GM21825 (cell line): ENCODE measurements around the gene QDPR.

Source experiments
- ATAC-seq: cut with Tn5 transposase; IDR thresholded peaks from one replicate; pipeline ENCODE4 v1.9.1; 2021; ENCODE audit warnings: mild to moderate bottlenecking, moderate library complexity; ENCODE audit not compliant: unreplicated experiment

Gene QDPR

DNA sequence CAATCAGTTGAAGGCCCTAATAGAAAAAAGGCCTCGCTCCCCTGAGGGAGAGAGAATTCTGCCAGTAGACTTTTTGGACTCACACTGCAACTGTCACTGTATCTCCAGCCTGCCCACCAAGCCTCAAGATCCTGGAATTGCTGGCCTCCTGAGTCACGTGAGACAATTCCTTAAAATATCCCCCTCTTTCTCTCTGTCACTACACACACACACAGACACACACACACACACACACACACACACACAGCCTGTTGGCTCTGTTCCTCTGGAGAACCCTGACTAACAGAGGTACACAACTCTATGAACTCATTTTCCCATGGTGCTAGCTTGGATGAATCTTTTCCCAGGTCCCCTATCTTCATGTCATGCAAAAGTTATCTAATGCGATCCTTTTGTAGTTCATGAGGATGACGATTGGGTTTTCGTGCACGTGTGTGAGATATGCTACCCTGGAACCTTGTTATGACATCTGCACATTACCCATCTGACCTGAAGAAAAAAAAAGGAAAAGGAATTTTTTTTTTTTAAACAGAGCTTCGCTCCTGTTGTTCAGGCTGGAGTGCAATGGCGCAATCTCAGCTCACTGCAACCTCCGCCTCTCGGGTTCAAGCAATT lies 16.8 kb upstream of the QDPR start:
- no peak for ATAC-seq

DNA sequence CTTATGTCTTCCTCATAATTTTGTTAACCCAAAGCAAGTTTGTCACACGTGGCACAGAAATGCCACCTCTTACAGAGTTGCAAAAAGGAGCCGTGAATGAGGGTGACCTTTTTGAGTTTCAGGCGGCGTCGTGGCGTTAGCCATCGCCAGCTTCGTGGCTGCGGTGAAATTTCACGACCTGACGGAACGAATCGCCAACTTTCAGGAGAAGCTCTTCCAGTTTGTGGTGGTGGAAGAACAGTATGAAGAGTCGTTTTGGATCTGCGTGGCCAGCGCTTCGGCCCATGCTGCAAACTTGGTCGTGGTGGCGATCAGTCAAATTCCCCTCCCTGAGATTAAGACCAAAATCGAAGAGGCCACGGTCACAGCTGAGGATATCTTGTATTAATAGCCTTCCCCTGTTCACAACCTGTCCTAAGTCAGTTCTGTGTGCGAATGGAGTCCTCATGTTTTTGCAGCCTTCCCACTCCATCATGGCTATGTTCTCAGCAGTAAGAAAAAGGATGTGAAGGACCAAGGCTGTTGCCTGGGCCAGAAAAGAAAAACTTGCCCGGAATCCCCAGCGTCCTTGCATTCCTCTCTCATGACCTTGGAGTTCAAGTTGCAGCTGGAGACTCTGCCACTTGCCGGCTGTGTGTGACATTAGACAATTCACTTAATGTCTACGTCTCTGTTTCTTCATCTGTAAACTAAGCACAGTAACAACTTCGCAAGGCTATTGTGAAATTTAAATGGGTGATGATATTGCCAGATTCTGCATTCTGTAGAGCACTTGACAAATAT lies 15.0 kb upstream of the QDPR start:
- no peak for ATAC-seq

DNA sequence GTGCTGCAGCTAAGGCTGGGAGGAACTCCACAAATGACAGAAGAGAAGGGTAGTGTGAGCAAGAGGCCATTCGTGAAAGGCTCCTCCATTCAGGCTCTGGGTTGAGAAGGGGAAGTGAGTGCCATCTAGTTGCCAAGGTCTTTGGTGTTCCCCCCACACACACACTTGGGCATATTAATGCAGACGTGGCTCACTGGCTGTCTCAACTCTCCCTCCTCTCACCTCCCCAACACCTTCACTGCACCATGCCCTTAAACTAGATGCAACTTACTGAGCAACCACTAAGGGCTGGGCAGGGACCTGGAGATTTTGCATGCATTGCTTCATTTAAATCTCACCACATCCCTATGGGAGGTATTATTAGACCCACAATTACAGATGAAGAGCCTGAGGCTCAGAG lies 11.8 kb upstream of the QDPR start:
- ATAC-seq: no peak

DNA sequence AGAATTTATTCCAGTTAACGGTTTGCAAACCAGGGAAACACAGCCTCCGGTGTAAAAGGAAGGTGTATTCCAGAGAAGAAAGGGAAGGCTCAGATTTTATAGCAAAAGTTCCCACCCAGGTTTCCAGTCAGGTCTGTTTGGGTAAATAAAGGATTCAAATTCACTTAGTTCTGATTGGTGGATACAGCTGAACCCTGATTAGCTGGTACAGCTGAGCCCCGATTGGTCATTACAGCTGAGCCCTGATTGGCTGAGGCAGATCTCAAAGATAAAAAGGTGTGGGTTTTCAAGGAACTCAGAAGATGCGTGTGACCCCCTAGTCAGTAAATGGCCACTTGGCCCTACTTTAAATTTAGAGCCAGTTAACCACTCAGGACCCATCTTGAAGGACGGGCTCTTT lies 9.7 kb upstream of the QDPR start:
- no peak for ATAC-seq

DNA sequence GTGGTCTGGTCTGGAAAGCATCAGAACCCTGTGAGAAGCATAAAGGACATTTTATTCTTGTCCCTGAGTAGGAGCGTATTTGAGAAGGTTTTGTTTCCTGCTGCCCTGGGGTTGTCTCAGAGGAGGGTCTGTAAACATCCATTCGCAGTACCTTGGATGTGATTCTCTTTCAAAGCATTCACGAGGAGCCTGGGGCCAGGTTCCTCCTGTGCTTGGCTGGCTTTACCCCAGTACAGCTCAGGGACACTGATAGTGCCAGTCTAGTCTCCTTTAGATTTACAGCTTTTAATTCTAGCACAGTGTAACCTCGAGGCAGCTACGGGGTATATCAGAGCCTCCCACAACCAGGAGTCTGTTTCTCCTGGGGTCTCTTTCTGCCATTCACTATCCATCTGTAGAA lies 5.8 kb upstream of the QDPR start:
- ATAC-seq: no peak

DNA sequence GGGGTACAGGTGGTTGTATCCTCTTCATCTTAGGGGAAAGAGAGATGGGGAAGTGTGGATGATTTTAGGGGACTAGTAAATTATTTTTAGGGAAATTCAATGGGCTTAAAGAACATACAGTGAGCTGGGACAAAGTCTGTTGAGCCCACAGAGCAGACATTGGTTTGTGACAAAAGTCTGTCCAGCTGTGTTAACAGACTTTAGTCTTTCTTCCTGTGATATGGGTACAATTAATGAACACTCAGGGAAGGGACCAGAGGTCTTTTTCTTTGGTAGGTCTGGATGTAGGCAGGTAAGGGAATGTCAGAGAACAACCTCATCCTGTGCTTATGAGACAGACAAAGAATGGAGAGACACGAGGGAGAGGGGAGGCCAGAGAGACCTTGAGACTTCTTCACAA lies 5.1 kb upstream of the QDPR start:
- ATAC-seq: no peak

DNA sequence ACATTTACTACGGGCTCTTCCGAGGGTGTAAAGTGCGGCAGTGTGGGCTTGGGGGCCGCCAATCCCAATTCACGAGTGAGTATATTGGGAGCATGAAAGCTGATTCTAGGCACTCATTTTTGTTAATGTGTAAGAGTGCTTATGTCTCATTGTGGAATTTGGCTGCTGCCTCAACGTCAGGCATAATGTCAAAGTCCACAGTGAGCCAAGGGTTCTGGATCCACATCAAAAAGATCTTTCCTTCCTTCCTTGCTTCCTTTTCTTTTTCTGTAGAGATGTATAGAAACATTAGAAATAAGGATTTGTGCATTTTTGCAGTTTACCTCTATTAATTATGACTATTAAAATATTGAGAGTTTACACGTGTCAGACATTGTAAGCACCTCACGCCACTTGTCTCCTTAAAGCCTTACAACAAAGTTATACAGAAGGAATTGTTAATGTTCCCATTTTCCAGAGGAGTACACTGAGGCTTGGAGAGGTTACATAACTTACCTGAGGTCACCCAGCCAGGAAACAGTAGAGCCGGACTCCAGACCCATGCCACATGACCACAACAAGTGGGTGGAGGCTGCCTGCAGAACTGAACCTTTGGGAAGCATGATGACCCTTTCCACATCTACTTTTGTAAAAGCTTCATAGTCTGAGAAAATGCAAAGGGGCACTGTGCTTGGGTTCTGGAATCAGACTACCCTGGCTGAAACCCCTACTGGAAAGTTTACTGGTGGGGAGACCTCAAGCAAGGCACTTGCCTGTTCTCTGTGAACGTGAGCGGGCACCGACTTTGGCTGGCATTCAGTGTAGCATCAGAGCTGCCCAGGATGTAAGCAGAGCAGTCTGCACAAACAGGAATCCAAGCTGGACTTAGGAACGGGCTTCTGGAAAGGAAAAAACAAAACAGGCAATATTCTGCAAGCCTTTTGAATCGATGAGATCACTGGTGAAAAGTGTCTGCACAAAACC lies 3.8 kb upstream of the QDPR start:
- no peak for ATAC-seq

DNA sequence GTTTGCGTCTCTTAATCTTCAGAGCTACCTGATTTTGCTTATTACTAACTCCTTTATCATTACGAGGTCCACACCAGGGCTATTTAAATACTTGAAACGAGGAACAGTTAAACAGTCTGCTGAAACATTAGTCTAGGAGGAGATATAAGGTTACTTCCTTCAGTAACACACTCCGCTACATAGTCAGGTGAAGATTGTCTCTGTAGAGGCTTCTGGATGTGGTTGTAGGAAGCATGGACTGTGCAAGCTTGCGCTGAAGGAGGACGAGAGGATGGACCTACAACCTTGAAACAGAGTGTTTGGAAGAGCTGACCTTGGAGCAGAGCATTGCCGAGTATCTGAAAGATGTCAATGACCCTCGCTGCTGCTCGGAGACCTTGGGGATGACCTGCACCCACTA lies 3.0 kb upstream of the QDPR start, which contains the start of gene CLRN2:
Gene CLRN2 (plus strand): TSS at position 301 of the 400 bp plus-strand sequence. CDS start 102 bp downstream, outside the sequence.
- no peak for ATAC-seq

DNA sequence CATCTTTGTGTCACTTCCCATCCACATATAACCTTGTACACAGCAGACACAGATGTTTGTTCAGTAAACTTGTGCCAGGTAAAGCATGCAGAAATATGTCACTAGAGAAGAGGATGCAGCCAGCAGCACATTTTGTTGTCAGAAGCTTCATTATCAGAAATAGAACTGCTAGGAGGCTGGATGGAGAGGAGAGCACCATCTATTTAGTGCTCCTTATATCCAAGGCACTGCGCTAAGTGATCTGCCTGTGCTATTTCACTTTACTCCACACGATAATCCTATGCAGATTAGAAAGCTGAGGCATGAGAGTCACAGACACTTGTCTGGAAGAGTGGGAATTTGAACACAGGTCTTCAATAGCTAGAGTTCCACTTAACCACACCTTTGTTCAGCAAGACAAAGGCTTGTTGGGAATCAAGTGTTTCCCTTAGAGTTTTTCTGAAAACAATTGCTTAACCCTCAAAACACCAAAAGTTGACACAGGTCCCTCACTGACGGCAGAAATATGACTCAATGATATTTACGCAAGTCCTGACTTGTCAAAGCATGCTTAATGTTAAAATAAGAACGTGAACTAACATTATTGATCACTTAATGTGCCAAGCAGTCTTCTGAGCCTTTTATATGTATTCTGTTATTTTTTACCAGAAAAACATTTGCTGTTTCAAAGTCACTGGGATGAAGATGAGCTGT lies 1.2 kb upstream of the QDPR start:
- ATAC-seq: no peak

DNA sequence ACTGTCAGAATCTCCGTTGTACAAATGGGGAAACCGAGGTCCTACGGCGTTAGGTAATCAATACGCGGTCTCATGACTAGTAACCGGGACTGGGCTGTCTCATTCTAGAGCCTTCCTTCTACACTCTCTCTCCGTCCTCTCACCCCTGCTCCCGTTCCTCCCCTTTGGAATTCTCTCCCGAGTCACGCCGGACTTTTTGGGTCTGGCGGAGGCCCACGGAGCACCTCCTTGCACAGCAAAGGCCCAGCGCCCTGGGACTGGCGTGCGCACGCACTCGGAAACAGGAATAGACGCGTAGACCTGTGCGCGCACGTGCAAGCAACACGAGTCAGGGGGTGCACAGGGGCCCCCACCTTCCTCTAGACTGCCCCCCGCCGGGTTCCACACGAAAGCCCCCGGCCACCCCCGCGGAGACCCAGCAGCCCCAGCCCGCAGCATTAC lies 361 bp downstream of the QDPR start:
- peak; percentile 53 for ATAC-seq

DNA sequence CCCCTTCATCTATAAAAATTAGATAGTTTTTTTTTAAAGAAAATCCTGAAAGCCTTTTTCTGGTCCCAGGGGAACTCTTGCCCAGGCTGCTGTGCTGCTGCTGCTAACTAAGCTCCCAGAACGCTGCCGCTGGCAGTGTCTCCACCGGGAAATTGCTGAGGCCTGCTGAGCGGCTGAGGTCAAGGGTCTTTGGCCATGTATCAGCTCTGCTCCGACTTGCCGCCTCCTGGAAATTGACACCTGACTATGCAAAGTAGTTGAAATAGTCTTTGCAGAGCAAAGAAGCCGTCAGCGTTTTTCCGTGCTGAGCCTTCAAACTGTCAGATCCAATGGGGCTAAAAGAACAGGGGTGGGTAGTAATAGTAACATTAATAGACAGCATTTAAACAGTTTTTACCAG lies 839 bp downstream of the QDPR start:
- ATAC-seq: no peak

DNA sequence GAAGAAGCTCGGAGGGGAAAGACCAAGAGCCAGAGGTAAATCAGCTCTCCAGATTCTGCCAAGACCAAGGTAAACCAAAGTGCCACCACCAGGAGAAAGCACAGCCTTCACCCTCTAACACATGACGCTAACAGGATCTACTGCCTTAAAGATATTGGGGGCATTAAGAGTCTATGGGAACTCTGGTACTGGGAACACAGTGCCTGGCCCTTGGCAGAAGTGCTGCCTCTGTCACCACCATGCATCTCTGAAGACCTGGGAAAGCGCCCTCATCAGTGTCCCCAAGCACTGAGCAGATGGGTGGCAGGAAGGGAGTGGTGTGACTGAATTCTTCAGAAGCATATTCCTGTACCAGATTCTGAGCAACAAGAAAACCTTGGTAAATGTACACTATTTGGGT lies 1.3 kb downstream of the QDPR start:
- ATAC-seq: no peak

DNA sequence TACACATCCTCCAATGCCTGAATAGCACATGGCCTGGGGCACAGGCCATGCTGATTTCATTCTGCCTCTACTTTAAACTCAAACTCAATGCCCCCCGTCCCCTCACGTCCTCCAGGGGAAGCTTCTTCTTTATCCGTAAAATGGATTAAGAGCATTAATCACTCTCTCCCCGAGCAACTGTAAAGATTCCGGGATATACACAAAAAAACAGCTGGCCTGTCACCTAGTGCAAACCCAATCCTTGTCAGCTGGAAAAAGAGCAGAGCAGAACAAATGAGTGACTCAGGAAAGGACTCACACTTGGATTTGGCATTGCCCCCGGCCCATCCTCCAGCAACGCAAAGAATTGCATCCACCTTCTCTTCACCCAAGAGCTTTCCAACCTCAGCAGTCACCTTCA lies 7.8 kb downstream of the QDPR start:
- ATAC-seq: no peak

DNA sequence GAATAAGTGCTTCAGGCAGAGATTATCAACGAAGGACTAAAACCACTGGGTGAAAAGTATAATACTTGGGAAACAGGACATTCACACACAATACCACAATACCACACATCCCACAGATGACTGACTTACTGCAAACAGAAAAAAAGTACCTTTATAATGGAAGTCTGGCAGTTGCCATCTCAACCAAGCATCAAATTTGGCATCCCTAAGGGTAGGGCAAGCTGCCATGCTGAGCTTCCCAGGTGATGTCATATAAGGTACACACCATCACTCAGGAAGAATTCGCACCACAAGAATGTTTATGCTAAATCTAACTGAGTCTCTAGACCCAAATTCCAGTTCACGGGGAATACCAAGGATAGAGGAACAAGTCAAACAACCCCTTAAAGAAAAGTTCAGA lies 9.1 kb downstream of the QDPR start:
- ATAC-seq: no peak

DNA sequence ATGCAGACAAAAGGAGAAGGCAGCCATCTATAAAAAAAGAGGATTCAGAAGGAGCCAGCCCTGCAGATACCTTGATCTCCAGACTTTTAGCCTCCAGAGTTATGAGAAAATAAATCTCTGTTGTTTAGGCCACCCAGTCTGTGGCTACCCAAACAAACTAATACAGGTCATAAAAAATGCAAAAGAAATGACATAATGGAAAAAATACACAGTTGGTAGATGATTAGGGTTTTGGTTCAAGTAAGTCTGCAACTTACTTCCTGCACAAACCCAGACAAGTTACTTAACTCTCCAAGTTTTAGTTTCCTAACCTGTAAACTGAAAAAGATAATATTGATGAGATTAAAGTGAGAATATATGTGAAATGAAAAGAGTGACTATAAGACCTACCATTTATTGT lies 11.3 kb downstream of the QDPR start:
- ATAC-seq: no peak

DNA sequence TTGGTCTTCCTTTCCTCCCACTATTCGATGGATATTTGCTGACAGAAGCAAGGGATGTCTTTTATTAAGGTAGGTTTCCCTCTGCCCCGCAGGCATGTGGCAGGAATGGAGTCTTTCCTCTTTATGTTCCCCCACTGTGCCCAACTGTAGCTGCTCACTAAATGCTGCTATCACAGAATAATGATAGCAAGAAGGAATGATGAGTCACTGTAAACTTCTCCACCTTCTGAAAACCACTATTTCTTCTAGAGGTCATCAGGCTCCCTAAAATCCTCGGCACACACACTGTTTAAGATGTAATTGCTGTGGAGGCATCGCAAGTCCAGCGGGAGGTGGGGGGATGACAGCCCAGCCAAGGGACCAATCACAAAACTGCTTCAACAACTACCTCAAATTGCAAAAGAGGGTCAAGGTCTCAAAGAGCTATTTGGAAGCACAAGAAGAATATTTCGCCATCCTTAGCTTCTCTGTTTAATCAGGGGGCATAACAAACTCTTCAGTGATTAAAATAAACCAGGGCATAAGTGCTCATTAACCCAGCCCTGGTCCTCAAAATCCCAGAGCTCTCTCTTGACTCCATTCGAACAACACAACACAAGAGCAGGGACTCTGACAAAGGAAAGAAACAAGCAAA lies 13.9 kb downstream of the QDPR start:
- ATAC-seq: no peak

DNA sequence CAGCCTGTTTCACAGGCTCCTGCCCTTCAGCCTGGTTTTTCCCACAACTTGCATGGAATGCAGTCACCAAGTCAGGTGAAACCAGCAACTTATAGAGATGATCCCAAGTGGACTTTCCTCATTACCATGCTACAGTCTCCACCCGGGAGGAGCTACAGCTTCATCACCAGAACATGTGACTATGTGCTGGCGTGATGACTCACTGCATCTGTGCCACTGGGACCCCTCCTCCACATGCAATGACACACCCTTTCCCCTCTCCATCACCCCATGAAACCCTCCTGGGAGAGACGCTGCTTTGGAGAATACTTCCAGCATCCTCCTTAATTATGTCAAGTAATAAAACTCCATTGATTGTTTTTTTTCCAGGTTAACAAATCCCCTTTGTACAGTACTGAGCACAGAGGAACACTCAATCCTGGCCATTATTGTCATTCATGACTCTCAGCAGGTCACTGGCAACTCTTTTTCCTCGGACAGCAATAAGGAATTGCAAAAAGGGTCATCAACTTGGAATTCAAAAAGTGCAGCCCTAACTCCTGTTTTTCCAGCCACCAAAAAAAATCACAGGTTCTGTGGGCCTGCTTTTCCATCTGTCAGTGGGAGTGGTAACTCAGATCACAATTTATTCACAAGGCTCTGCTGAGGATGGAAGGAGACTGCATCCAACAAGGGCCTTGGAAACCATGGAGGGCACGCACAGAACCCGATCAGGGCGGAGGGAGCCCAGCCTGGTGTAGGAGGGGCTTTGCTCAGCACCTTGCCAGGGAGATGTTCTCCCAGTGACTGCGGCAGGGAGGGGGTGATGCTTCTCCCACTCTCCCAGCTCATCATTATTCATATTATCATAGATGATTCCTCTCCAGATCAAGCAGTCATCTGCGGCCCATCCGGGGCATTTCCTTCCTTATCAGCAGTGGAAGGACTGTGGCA lies 17.4 kb downstream of the QDPR start:
- ATAC-seq: no peak

DNA sequence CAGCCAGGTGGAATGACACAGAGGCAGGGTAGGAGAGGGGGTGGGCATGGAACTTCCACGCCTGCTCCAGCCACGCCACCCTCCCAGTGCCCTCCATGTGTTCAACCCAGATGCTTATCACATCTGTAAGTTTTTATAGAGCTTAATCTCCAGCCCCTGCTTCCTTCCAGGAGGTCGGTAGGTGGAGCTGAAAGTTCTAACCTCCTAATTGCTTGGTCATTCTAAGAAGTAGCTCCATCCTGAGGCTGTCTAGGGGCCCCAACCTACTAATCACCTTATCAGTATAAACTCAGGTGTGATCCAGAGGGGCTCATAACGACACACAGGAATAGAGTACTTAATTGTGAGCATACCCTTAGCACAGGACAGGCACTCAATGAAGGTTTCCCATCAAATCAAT lies 18.3 kb downstream of the QDPR start:
- no peak for ATAC-seq

DNA sequence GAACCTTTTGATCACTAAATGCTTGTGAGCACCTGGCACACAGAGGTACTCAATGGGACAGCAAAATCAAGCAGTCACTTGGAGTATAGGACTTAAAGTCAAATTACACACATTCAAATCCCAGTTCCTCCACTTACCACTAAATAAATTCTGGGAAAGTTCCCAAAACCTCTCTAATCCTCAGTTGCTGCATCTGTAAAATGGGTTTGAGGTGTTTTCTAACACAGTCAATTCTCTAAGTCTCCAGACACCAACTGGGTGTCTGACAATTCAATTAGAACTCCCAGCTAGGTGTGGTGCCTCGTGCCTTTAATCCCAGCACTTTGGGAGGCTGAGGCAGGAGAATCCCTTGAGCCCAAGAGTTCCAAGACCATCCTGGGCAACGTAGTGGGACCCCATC lies 19.0 kb downstream of the QDPR start:
- no peak for ATAC-seq
